GM12878 (cell line): Measurements from ENCODE around the gene CTDSP1. TPM values are rescaled to one million over a fixed set of nuclear protein-coding genes. Genes with fewer than 3 reads are reported as not detected.

ENCODE experiments used
- ELK1 ChIP-seq: IDR thresholded peaks from 2 replicates; pipeline ENCODE4 v1.6.1; 2012; ENCODE audit warnings: low read depth, low read length, improper control_type of control experiment
- FOXK2 ChIP-seq: fragments of 450-650 bp; IDR thresholded peaks from 2 replicates; pipeline ENCODE4 v1.6.1; 2017; ENCODE audit warnings: mild to moderate bottlenecking, moderate library complexity
- FOXM1 ChIP-seq: IDR thresholded peaks from 2 replicates; pipeline ENCODE4 v1.6.1; 2012; ENCODE audit warnings: low read depth, mild to moderate bottlenecking, inconsistent platforms, low read length, moderate library complexity
- IKZF2 ChIP-seq, 2 experiments: fragments of 450-650 bp; IDR thresholded peaks; 2 replicates each; pipeline ENCODE4 v1.6.1; 2017; ENCODE audit warnings: mild to moderate bottlenecking in 2 of 2, moderate library complexity in 2 of 2
- LARP7 ChIP-seq: fragments of 450-650 bp; IDR thresholded peaks from 2 replicates; pipeline ENCODE4 v1.6.1; 2017; ENCODE audit warnings: mild to moderate bottlenecking
- MTA2 ChIP-seq: fragments of 450-650 bp; IDR thresholded peaks from 2 replicates; pipeline ENCODE4 v1.6.1; 2016; ENCODE audit warnings: low read depth, mild to moderate bottlenecking, moderate library complexity
- MYB ChIP-seq: fragments of 150-350 bp; IDR thresholded peaks from 2 replicates; pipeline ENCODE4 v1.6.1; 2014; ENCODE audit warnings: mild to moderate bottlenecking, low read depth, low read length, borderline replicate concordance
- PAX5 ChIP-seq: IDR thresholded peaks from 2 replicates; pipeline ENCODE4 v1.6.1; 2011; ENCODE audit warnings: low read depth, low read length, borderline replicate concordance
- PML ChIP-seq: IDR thresholded peaks from 2 replicates; pipeline ENCODE4 v1.6.1; 2012; ENCODE audit warnings: low read length, inconsistent platforms
- POLR2AphosphoS2 ChIP-seq: IDR thresholded peaks from 2 replicates; pipeline ENCODE4 v1.6.1; 2011; ENCODE audit warnings: low read depth, mild to moderate bottlenecking, low read length, improper control_type of control experiment, moderate library complexity
- POLR2AphosphoS5 ChIP-seq: IDR thresholded peaks from 2 replicates; pipeline ENCODE4 v1.6.1; 2011; ENCODE audit warnings: mild to moderate bottlenecking, low read length, inconsistent platforms
- SIX5 ChIP-seq: IDR thresholded peaks from 2 replicates; pipeline ENCODE4 v1.6.1; 2011; ENCODE audit warnings: mild to moderate bottlenecking, low read depth, low read length, moderate library complexity; ENCODE audit not compliant: severe bottlenecking
- SKIL ChIP-seq: fragments of 450-650 bp; IDR thresholded peaks from 2 replicates; pipeline ENCODE4 v1.6.1; 2017; ENCODE audit warnings: mild to moderate bottlenecking, low read depth, inconsistent platforms; ENCODE audit not compliant: poor library complexity, severe bottlenecking
- SMAD1 ChIP-seq: fragments of 450-650 bp; IDR thresholded peaks from 2 replicates; pipeline ENCODE4 v1.6.1; 2018; ENCODE audit warnings: mild to moderate bottlenecking, low read depth; ENCODE audit not compliant: partially characterized antibody
- SMC3 ChIP-seq: IDR thresholded peaks from 2 replicates; pipeline ENCODE4 v1.6.1; 2011; ENCODE audit warnings: low read length, improper control_type of control experiment, borderline replicate concordance
- TCF3 ChIP-seq: IDR thresholded peaks from 2 replicates; pipeline ENCODE4 v1.6.1; 2012; ENCODE audit warnings: low read depth, mild to moderate bottlenecking, low read length, borderline replicate concordance; ENCODE audit not compliant: insufficient read depth
- USF1 ChIP-seq: IDR thresholded peaks from 2 replicates; pipeline ENCODE4 v1.6.1; 2011; ENCODE audit warnings: borderline replicate concordance, low read depth, mild to moderate bottlenecking, moderate library complexity, mixed read lengths, low read length; ENCODE audit not compliant: insufficient read depth; ENCODE audit errors: extremely low read length
- ZBTB33 ChIP-seq: fragments of 450-650 bp; IDR thresholded peaks from 2 replicates; pipeline ENCODE4 v1.6.1; 2017; ENCODE audit warnings: mild to moderate bottlenecking
- ZNF592 ChIP-seq: fragments of 450-650 bp; IDR thresholded peaks from 2 replicates; pipeline ENCODE4 v1.6.1; 2017; ENCODE audit warnings: mild to moderate bottlenecking, moderate library complexity
- polyA plus RNA-seq, 11 experiments: library from polyadenylated mRNA; depleted of rRNA in 4 of 11; unstranded in 6 of 11; stranded (reverse) in 5 of 11; fragments of >200 nt; fragmentation: Nextera tagmentation in 4 of 11; fragmentation: Illumina TruSeq in 1 of 11; extraction: Ambion mirVana in 4 of 11; extraction: Trizol in 1 of 11; gene quantifications; 1 replicate in 1 of 11; 2 replicates in 10 of 11; pipeline versions ENCODE4 v1.2.1 to v1.2.3, GENCODE V29; 2011 to 2016; ENCODE audit warnings: inconsistent platforms in 2 of 11, missing spikeins in 2 of 11, low read depth in 1 of 11
- total RNA-seq, 4 experiments: library from RNA; depleted of rRNA in 3 of 4; stranded (reverse); fragments of >200 nt in 3 of 4; fragmentation: Illumina TruSeq in 1 of 4; extraction: Trizol in 1 of 4; gene quantifications; 2 replicates each; pipeline versions ENCODE4 v1.2.1 to v1.2.3, GENCODE V29; 2013 to 2021

The CTDSP1 gene
- total and polyA plus RNA-seq, 10 of the 15 experiments (the other 5 are each of a cell fraction or from before 2014, with no cell fraction given), result 3.0 to 75.9 (median 34.4) TPM

GRCh38 chr2:218406209-218406948 is 6.7 kb downstream of the CTDSP1 start (continued):
- TF ChIP-seq ZNF592, result no peak
- TF ChIP-seq TCF3, result 0 out of 2 replicates have a peak, but pooled peaks have one; percentile 28
- no peak; the same call in 1 of the 2 replicates for TF ChIP-seq PML
- peak; percentile 10; the same call in 1 of the 2 replicates for TF ChIP-seq POLR2AphosphoS5
- no peak for TF ChIP-seq SIX5
- peak; percentile 48; the same call in 1 of the 2 replicates for TF ChIP-seq MTA2
- TF ChIP-seq MYB, result no peak
- TF ChIP-seq POLR2AphosphoS2, result peak; percentile 87
- TF ChIP-seq SMAD1, result no peak
- peak; percentile 48; the same call in 1 of the 2 replicates for TF ChIP-seq LARP7
- TF ChIP-seq ELK1, result 0 out of 2 replicates have a peak, but pooled peaks have one; percentile 38
- no peak for TF ChIP-seq ZBTB33
- TF ChIP-seq FOXM1, result no peak
- TF ChIP-seq FOXK2, result no peak
- no peak for TF ChIP-seq USF1
- no peak for TF ChIP-seq SKIL
- peak; percentile 40; the same call in 1 of the 2 replicates for TF ChIP-seq PAX5
- TF ChIP-seq IKZF2 (IDR thresholded peaks at IDR 0.05), result peak; percentile 55 to 70; a peak in 3 of 4 replicates
- TF ChIP-seq SMC3, result peak; percentile 45
